Measurements from ENCODE around the gene APPBP2.

DNA sequence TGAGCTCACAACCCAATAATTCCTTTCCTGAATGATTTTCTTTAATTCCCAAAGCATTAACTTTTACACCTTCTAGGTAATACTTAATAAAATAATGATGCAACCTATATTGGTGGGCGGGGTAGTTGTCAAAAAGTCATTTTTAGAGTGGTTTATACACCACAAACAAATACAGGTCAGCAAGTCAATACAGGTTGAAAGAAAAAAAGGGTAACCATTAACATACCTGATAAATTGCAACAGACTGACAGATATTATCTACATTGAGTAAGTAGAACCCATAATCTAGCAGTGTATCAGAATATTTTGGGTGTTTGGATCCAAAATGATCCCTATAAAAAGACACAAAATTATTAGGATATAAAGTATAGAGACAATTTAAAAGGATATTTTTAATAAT, 64.5 kb downstream of the APPBP2 start:
- TF ChIP-seq EZH2 (IDR thresholded peaks at IDR 0.05; ENCODE audit: low read depth): no peak
- TF ChIP-seq, protein P1, sequence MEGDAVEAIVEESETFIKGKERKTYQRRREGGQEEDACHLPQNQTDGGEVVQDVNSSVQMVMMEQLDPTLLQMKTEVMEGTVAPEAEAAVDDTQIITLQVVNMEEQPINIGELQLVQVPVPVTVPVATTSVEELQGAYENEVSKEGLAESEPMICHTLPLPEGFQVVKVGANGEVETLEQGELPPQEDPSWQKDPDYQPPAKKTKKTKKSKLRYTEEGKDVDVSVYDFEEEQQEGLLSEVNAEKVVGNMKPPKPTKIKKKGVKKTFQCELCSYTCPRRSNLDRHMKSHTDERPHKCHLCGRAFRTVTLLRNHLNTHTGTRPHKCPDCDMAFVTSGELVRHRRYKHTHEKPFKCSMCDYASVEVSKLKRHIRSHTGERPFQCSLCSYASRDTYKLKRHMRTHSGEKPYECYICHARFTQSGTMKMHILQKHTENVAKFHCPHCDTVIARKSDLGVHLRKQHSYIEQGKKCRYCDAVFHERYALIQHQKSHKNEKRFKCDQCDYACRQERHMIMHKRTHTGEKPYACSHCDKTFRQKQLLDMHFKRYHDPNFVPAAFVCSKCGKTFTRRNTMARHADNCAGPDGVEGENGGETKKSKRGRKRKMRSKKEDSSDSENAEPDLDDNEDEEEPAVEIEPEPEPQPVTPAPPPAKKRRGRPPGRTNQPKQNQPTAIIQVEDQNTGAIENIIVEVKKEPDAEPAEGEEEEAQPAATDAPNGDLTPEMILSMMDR (conservative IDR thresholded peaks at IDR 0.05): no peak

All from PC-9 (cell line).